Neural cell (in vitro differentiated cells): Measurements from ENCODE around the gene TYW1.

Source experiments
- CTCF ChIP-seq: fragments of 450-650 bp; IDR thresholded peaks from 2 replicates; pipeline ENCODE4 v1.5.1; 2014; ENCODE audit warnings: antibody characterized with exemption, mild to moderate bottlenecking, moderate library complexity; ENCODE audit not compliant: poor library complexity, severe bottlenecking
- EP300 ChIP-seq: fragments of 450-650 bp; conservative IDR thresholded peaks from 2 replicates; pipeline ENCODE4 v1.6.1; 2014; ENCODE audit warnings: antibody characterized with exemption, mild to moderate bottlenecking, moderate library complexity; ENCODE audit not compliant: poor library complexity, severe bottlenecking
- EZH2 ChIP-seq: fragments of 200-600, 300-800 bp; shearing (Covaris generic), sonication (generic); IDR thresholded peaks from 2 replicates; pipeline ENCODE4 v1.6.1; 2014; ENCODE audit warnings: antibody characterized with exemption, low read length, borderline replicate concordance, mild to moderate bottlenecking; ENCODE audit not compliant: insufficient read depth, poor library complexity, severe bottlenecking
- MXI1 ChIP-seq: fragments of 450-650 bp; conservative IDR thresholded peaks from 2 replicates; pipeline ENCODE4 v1.6.1; 2014; ENCODE audit warnings: antibody characterized with exemption, mild to moderate bottlenecking; ENCODE audit not compliant: poor library complexity, severe bottlenecking
- POLR2AphosphoS5 ChIP-seq: IDR thresholded peaks from 2 replicates; pipeline ENCODE4 v1.6.1; 2012
- SMC3 ChIP-seq: fragments of 450-650 bp; conservative IDR thresholded peaks from 2 replicates; pipeline ENCODE4 v1.6.1; 2014; ENCODE audit warnings: antibody characterized with exemption, mild to moderate bottlenecking, moderate library complexity; ENCODE audit not compliant: poor library complexity
- TF ChIP-seq, protein P1 (sequence below): IDR thresholded peaks from 2 replicates; pipeline ENCODE4 v1.6.1; 2012; ENCODE audit warnings: borderline replicate concordance

- TF ChIP-seq POLR2AphosphoS5 (no peak), CTCF (no peak), SMC3 (no peak), EZH2 (no peak), MXI1 (no peak), EP300 (peak; percentile 46)
- TF ChIP-seq, protein P1, sequence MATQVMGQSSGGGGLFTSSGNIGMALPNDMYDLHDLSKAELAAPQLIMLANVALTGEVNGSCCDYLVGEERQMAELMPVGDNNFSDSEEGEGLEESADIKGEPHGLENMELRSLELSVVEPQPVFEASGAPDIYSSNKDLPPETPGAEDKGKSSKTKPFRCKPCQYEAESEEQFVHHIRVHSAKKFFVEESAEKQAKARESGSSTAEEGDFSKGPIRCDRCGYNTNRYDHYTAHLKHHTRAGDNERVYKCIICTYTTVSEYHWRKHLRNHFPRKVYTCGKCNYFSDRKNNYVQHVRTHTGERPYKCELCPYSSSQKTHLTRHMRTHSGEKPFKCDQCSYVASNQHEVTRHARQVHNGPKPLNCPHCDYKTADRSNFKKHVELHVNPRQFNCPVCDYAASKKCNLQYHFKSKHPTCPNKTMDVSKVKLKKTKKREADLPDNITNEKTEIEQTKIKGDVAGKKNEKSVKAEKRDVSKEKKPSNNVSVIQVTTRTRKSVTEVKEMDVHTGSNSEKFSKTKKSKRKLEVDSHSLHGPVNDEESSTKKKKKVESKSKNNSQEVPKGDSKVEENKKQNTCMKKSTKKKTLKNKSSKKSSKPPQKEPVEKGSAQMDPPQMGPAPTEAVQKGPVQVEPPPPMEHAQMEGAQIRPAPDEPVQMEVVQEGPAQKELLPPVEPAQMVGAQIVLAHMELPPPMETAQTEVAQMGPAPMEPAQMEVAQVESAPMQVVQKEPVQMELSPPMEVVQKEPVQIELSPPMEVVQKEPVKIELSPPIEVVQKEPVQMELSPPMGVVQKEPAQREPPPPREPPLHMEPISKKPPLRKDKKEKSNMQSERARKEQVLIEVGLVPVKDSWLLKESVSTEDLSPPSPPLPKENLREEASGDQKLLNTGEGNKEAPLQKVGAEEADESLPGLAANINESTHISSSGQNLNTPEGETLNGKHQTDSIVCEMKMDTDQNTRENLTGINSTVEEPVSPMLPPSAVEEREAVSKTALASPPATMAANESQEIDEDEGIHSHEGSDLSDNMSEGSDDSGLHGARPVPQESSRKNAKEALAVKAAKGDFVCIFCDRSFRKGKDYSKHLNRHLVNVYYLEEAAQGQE = no peak
Observed at GRCh38 chr7:67210567-67210966, 213.9 kb downstream of the TYW1 start.
